ENCODE results near the gene DDX28.
"Not testable (repeated sequence)": the region's sequence is repeated elsewhere in the genome, so short reads cannot be mapped to it uniquely, and the experiment has no call there.

DDX28 gene

GRCh38 chr16:67994040-67994408 is 29.0 kb downstream of the DDX28 start:
- not testable (repeated sequence) for DNase-seq (ENCODE audit: low spot score)

- DNase-seq (ENCODE audit: low spot score): peak; percentile 84
Measured at GRCh38 chr16:67993207-67994039, 29.6 kb downstream of the DDX28 start.

- DNase-seq (ENCODE audit: low spot score): no peak
Measured at GRCh38 chr16:67992661-67993206, 30.3 kb downstream of the DDX28 start.

- DNase-seq (ENCODE audit: low spot score): no peak
Measured at GRCh38 chr16:67990018-67990386, 33.0 kb downstream of the DDX28 start.

- DNase-seq (ENCODE audit: low spot score): no peak
Measured at GRCh38 chr16:67989322-67990017, 33.6 kb downstream of the DDX28 start.

- no peak for DNase-seq (ENCODE audit: low spot score)
Measured at GRCh38 chr16:67988675-67989074, 34.4 kb downstream of the DDX28 start.

GRCh38 chr16:67987460-67988160 is 35.4 kb downstream of the DDX28 start:
- no peak for DNase-seq (ENCODE audit: low spot score)

- DNase-seq (ENCODE audit: low spot score): no peak
Measured at GRCh38 chr16:67986949-67987348, 36.1 kb downstream of the DDX28 start.

GRCh38 chr16:67982011-67982696 is 40.9 kb downstream of the DDX28 start:
- no peak for DNase-seq (ENCODE audit: low spot score)

GRCh38 chr16:67979955-67980678 is 42.9 kb downstream of the DDX28 start, which contains the start of gene DPEP3:
TSS of gene DPEP3 (minus strand) at chr16:67980499. CDS start at chr16:67980380, 119 bp downstream.
- DNase-seq (ENCODE audit: low spot score): no peak

- DNase-seq (ENCODE audit: low spot score): no peak
Measured at GRCh38 chr16:67977469-67978227, 45.4 kb downstream of the DDX28 start.

GRCh38 chr16:67977005-67977404 is 46.0 kb downstream of the DDX28 start:
- DNase-seq (ENCODE audit: low spot score): no peak

- no peak for DNase-seq (ENCODE audit: low spot score)
Measured at GRCh38 chr16:67976205-67976604, 46.8 kb downstream of the DDX28 start.

GRCh38 chr16:67975321-67976105 is 47.5 kb downstream of the DDX28 start:
- no peak for DNase-seq (ENCODE audit: low spot score)

- not testable (repeated sequence) for DNase-seq (ENCODE audit: low spot score)
Measured at GRCh38 chr16:67972285-67972684, 50.7 kb downstream of the DDX28 start.

- no peak for DNase-seq (ENCODE audit: low spot score)
Measured at GRCh38 chr16:67971111-67971510, 51.9 kb downstream of the DDX28 start.

Data from CD4-positive, alpha-beta T cell treated with Interleukin-2 at 100 ng/mL for 4 hours (primary cell).